HG03442 (cell line): ENCODE results near the gene GNAI2.
"Not testable (repeated sequence)": the region's sequence is repeated elsewhere in the genome, so short reads cannot be mapped to it uniquely, and the experiment has no call there.

Source experiments
- ATAC-seq: cut with Tn5 transposase; IDR thresholded peaks from one replicate; pipeline ENCODE4 v1.9.1; 2021; ENCODE audit warnings: mild to moderate bottlenecking, moderate library complexity; ENCODE audit not compliant: unreplicated experiment

The GNAI2 gene

DNA sequence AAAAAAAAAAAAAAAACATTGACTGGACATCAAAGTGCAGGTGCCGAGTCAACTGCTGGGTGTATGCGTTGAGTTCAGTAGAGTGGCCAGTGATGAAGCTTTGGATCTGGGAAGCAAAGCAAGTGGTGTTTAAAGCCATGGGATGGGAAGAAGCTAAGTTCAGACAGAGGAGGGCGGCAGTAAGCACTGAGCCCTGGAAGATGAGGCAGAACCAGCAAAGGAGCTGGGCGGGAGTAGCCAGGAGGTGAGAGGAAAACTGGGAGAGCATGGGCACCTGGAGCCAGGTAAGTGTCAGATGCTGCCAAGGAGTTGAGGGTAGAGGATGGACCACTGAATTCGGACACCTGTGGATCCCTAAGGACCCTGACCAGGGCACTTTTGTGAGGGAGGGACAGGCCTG lies 11.4 kb upstream of the GNAI2 start:
- ATAC-seq = no peak

DNA sequence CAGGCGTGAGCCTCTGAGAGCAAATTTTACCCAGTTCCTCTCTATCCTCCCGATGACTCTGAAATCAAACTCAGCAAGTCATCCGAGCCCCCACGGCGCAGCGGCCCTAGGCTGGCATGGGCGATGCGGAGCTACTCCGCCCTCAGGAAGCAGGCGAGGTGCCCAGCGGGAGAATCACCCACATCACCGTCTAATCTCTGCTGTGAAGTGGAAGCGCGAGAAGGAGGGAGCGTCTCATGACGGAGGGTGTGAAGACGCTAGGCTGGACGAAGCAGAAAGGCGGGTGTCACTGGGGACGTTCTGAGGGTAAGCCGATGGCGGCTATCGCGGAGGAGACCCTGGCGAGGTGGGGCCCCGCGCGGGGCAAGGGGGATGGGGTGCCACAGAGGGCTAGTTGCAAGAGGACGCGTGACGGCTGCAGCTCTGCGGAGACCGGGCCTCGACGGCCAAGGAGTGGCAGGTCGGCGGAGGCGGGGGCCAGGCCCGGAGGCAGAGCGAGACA lies 9.1 kb upstream of the GNAI2 start:
- ATAC-seq = peak; percentile 6

- ATAC-seq = peak; percentile 78
Measured at GRCh38 chr3:50227390-50228183, 8.4 kb upstream of the GNAI2 start.

DNA sequence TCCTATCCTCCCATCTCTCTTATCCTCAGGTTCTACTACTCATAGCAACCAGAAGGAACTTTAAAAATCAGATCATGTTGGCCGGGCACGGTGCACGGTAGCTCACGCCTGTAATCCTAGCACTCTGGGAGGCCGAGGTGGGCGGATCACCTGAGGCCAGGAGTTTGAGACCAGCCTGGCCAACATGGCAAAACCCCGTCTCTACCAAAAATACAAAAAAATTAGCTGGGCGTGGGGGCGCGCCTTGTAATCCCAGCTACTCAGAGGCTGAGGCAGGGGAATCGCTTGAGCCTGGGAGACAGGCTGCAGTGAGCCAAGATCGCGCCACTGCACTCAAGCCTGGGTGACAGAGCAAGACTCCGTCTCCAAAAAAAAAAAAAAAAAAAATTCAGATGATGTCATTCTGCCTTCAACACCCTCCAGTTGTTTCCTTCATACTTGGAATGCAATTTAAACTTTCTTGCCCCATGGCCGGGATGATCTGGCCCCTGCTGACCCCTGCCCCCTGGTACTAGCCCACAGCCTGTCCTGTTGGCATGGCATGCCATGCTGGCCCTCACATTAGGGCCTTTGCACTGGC lies 7.7 kb upstream of the GNAI2 start:
- not testable (repeated sequence) for ATAC-seq

- ATAC-seq = no peak
Measured at GRCh38 chr3:50229490-50229889, 6.5 kb upstream of the GNAI2 start.

DNA sequence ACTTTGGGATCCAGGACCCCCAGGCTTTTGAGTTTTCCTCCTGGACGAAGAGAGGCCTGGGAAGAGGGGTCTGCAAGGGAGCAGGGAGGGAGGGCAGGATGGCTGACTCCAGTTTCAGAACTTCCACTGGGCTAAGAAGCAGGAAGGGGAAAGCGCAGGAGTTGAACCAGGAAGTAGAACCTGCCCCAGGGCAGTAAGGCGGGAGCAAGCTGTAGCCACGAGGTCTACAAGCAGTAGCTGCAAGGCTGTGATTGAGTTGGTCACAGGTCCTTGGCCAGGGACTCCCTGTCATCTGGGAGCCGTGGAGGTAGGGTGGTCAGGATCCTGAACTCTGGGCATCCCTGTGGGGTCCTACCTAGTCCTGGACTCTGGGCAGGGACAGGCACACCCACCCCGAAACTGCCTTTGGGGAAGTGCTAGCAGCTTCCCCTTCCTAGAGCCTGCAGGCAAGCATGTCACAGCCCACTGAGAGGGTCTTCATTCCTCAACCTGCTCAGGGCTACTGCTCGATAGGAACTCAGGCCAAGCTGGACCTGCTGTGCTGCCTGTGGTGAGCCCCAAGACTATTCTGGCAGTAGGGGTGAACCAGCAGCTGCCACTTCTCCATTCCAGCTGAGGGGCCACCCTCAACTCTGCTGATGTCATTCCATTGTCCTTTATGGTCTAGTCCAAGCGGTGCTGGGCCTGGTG lies 5.8 kb upstream of the GNAI2 start:
- no peak for ATAC-seq

DNA sequence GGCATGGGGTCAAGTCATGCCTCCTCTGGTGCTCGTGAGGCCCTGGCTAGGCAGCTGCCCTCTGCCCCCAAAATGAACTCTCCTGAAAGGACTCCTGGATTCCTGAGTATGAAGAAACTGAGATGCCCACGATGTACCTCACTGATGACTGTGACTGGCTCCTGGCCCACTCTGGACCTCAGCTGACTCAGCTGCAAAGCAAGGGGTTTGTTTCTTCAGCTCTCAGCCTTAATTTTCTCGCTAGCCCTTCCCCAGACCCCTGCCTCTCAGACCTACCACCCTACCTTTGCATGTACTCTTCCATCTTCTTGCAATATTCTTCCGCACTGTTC lies 5.2 kb upstream of the GNAI2 start:
- ATAC-seq = no peak

DNA sequence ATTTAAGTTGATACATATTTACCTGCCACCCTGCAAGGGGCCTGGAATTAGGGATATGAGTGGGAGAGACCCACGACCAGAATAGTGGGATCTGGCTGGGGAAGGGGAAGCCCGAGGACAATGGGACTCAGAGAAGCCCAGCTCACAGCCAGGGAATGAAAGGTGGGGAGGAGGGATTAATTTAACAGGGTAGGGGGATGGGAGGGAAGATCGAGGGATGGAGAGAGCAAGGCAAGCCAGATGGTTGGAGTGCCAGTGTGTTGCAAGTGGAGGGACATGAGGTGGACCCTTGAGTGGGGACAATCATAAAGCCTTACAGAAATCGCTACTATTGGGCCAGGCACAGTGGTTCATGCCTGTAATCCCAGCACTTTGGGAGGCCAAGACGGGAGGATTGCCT lies 4.4 kb upstream of the GNAI2 start:
- no peak for ATAC-seq

GRCh38 chr3:50232303-50232702 lies 3.7 kb upstream of the GNAI2 start:
- no peak for ATAC-seq

- no peak for ATAC-seq
Measured at GRCh38 chr3:50233176-50233575, 2.8 kb upstream of the GNAI2 start.

DNA sequence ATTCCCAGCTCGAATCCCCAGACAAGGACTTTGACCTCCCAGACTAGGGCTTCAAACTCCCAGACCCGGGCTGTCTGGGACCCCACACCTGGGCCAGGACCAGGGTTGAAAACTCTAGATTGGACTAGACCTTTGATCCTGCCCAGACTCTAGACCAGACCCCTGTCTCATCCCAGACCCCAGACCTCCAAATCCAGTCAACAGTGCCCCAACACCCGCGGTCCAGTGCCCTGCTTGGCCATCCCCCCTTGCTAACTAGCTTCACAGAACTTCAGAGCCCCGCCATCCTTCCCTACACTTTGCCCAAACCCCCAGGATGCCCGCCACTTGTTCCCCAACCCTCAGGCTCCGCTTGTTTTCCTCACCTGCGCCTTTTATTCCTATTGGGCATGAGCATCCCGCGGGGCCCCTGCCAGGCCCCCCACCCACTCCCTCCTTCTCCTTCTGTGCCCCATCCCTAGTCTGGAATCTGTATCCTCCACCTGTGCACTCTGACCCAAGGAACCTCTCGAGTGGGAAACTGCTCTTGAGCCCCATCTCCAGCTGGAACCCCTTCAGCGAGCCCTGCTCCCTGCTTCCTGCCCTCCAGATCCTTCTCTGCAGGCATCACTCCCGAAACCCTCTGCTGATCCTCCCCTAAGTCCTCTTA lies 604 bp downstream of the GNAI2 start:
- ATAC-seq = no peak

DNA sequence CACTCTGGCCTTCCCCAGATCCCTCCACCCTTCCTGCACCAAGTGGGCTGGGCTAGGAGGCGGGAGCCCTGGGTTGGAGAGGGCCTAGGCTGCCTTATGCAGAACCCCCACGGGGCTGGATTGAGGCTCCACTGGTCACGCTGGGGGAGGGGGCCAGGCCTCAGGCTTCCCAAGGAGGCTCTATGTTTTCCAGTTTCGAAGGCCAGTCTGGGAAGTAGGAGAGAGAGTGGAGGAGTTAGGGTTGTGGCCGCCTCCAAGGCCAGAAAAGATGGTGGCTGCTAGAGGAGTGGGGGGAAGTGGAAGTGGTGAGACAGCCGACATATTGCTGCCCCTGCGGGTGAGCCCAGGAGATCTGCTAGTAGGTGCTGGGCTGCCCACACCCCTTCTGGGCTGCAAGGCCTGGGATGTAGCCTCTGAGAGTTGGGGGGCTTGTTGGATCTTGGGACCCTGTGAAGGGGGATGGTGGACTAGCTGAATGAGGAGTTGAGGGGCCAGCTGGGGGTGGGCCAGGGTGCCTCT lies 1.2 kb downstream of the GNAI2 start:
- ATAC-seq = no peak

DNA sequence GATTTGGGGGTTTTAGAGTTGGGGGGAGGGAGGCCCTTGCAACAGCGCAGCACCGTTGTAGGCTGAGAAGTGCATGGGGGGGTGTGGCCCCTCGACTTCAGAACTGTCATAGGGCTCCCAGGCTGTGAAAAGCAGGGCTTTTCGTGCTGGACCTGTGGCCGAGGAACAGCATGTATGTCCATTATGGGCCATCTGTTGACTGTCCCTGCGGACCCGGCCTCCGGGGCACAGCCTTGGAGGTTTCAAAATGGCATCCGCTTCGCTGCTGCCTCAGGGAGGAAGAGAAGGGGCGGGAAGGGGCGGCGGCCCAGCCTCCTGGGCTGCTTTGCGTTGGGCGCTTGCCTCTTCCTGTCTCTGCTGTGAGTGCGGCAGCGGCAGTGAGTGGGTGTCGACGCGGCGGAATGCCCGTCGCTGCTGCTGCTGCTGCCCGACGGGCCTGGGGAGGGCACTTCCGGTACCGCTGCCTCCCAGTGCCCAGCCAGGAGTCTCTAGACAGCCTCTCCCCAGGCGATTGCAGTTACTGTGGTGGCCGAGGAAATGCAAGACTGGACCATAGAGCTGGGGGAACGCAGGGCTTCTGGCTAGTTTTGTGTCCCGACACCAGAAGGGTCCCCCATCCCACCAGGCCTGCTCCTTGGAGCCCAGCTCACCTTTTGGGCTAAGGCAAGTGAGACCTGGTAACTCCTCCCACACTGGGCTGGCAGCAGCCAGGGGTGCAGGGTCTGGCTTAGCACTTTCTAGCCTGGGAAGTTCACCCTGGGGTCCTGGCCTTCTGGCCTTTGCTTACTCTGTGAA lies 1.9 kb downstream of the GNAI2 start:
- ATAC-seq = peak; percentile 31

DNA sequence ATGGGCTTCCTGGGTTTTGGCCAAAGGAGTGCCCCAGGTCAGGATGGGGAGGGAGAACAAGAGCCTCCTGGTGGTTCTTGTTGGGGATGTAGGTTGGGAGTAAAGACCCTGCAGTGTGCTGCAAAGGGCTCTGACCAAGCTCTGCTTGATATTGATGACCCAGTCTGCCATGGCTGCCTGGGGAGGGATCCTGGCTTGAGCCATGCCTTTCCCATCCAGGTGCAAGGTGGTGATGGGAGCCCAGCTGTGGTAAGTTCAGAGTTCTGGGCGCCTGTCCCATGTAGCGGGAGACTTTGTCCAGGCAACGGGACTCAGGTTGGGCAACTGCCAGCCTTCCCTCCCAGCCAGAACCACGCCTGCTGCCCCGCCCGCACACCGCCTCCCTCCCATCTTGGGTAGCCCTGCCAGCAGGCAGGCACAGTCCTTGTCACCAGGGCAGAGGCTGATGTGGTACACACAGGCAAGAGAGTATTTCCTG lies 2.6 kb downstream of the GNAI2 start:
- ATAC-seq = no peak

DNA sequence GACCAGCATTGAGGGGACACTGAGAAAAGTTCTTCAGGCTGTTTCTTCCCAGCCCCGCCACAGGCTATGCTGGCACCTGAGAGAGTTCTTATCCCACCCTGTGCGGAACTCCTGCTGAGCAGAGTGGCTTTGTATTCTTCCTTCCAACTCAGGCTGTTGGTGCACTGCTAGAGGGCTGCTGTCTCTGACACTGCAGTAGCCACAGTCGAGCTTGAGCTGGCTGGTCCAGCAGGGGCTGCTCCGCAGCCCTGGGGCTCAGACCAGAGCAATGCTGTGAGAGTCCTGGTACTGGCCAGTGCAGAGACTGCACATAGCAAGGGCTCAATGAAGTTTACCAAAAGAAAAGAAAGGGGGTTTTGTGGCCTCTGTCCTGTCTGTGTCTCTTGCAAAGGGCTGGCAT lies 3.6 kb downstream of the GNAI2 start:
- no peak for ATAC-seq

GRCh38 chr3:50241163-50241562 lies 5.2 kb downstream of the GNAI2 start:
- no peak for ATAC-seq

- no peak for ATAC-seq
Measured at GRCh38 chr3:50241713-50242380, 5.8 kb downstream of the GNAI2 start.

DNA sequence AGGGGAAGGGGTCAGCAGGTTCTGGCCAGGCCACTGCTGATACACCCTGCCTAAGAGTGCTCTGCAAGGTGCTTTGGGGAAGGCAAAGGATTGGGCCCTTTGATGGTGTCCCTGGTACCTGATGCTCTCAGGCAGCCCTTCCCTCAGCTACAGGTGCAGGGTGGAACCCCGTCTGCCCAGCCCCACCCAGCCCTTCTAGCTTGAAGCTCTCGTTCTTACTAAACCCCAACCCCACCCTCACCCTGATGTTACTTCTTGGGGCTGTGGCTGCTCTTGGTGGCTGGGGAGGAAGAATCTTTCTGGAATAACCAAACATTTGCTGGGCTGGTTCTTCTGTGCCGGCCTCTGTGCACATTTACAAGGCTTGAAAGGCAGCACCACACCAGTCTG lies 6.4 kb downstream of the GNAI2 start:
- no peak for ATAC-seq

GRCh38 chr3:50242851-50243542 lies 7.0 kb downstream of the GNAI2 start:
- no peak for ATAC-seq
